ES-I3 (cell line): ENCODE results near the gene HNRNPLL.
A peak's percentile ranks its signal among the peaks of the same experiment; 100 is the strongest.
"Not testable (repeated sequence)": the region's sequence is repeated elsewhere in the genome, so short reads cannot be mapped to it uniquely, and the experiment has no call there.

Source experiments
- H3K36me3 ChIP-seq: 2 replicates; pipeline ENCODE4 v1.6.1; 2013; ENCODE audit warnings: mild to moderate bottlenecking, low read length, control low read depth, moderate library complexity; ENCODE audit not compliant: insufficient read depth
- H3K4me1 ChIP-seq: 2 replicates; pipeline ENCODE4 v1.6.1; 2013; ENCODE audit warnings: mild to moderate bottlenecking, control low read depth, low read length; ENCODE audit not compliant: insufficient read depth
- H3K9ac ChIP-seq: 2 replicates; pipeline ENCODE4 v1.6.1; 2013; ENCODE audit warnings: low read depth, mild to moderate bottlenecking, low read length, moderate library complexity
- H3K9me3 ChIP-seq: 2 replicates; pipeline ENCODE4 v1.6.1; 2013; ENCODE audit warnings: mild to moderate bottlenecking, low read length, moderate library complexity; ENCODE audit not compliant: control insufficient read depth, insufficient read depth

Gene HNRNPLL

DNA sequence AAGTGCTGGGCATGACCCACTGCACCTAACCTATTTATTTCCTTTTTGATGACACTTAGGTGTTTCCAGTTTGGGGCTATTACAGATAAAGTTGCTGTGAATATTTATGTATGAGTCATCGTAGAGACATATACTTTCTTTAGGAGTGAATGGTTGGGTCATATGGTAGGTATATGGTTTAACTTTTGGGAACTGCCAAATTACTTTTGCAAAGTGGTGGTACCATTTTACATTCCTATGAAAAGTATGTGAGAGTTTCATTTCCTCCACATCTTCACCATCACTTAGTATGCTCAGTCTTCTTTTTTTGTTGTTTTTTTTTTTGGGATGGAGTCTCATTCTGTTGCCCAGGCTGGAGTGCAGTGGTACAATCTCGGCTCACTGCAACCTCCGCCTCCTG, 56.1 kb downstream of the HNRNPLL start:
- H3K9me3 ChIP-seq, result no peaks in the 10 kb centered on the region
- H3K36me3 ChIP-seq, result no peaks in the 10 kb centered on the region
- no peak overlapping the region for H3K9ac ChIP-seq
- H3K4me1 ChIP-seq, result peaks cover 17% of the 10 kb centered on the region

DNA sequence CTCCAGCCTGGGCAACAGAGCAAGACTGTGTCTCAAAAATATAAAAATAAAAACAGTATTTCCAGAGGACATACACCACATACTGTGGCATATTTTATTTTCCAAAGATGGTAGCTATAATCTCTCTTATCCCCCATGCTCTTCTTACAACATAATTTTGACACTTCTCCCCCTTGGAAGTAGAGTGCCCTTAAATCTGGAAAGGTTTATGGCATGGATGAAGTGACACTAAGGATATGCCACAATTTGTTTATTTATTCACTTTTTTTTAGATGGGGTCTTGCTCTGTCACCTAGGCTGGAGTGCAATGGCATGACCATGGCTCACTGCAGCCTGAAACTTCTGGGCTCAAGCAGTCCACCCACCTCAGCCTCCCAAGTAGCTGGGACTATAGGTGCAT, 56.7 kb downstream of the HNRNPLL start:
- peaks cover 19% of the 10 kb centered on the region for H3K4me1 ChIP-seq
- no peaks in the 10 kb centered on the region for H3K36me3 ChIP-seq

DNA sequence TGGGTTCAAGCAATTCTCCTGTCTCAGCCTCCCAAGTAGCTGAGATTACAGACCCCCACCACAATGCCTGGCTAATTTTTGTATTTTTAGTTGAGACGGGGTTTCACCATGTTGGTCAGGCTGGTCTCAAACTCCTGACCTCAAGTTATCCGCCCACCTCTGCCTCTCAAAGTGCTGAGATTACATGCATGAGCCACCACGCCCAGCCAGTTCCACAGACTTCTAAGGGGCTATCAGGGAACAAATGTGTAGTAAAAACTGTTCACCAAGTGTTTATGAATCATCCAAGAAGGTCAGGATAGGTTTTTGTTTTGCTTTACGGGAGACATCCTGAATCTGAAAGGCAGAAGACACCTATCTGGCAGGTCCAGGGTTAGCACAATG, 60.5 kb downstream of the HNRNPLL start:
- H3K9ac ChIP-seq, H3K9me3 ChIP-seq: not testable (repeated sequence)

More for the DNA sequence above, 56.7 kb downstream of the HNRNPLL start:
- Histone ChIP-seq H3K9me3 (no peaks in the 10 kb centered on the region), H3K9ac (no peak overlapping the region)

DNA sequence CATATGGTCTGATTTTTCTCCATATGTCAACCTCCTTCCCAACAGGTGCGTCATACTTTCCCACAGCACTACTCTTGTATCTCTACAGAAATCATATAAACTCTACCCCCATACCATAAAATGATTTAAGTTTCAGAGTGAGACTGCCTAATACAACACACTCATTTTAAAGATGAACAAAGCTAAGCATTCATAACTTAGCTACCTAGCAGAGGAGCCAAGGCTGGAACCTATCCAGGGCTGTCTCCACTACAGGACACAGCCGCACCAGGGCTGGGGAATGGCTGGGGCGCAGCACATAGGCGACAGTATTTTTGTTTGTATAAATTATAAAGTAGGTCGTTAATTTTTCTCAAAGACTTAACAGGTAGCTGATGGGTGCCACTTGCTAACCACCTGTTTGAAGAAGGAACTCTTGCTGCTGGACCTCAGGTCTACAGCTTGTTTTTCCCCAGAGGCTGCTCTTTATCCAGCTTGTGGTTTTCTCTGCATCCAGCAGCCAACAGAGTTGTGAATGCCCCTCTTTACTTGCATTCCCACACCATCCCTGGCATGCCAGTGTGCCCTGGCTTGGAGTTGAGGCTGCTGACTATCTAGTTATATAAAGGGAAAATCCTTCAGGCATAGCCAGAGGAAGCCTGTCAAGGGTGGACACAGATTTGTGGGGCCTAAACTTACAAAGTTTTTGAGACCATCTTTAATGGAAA, 62.0 kb downstream of the HNRNPLL start:
- Histone ChIP-seq H3K36me3 (no peaks in the 10 kb centered on the region), H3K4me1 (peaks cover 19% of the 10 kb centered on the region), H3K9ac (no peak overlapping the region), H3K9me3 (no peaks in the 10 kb centered on the region)

More for the DNA sequence above, 60.5 kb downstream of the HNRNPLL start:
- H3K36me3 ChIP-seq, result not testable (repeated sequence)
- peaks cover 19% of the 10 kb centered on the region for H3K4me1 ChIP-seq

DNA sequence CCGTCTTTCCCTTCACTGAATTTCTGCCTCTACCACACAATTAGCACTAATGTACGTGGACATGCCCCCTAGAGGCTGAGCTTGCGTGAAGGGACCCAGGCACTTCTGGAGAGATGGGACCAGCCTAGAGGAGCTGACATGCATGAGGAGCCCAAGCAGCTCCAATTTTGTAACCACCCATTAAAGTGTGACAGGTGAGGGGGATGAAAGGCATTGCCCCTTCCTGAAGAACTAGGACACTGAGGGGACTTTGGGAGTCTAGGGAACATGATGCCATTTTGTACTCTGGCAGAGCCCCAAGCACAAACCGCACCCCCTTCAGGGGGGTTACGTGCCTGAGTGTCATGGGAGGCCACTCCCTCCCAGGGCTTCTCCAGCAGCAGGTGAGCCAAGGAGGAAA, 63.6 kb downstream of the HNRNPLL start:
- no peaks in the 10 kb centered on the region for H3K36me3 ChIP-seq
- no peak overlapping the region for H3K9ac ChIP-seq
- H3K9me3 ChIP-seq, result no peaks in the 10 kb centered on the region
- peaks cover 19% of the 10 kb centered on the region for H3K4me1 ChIP-seq

DNA sequence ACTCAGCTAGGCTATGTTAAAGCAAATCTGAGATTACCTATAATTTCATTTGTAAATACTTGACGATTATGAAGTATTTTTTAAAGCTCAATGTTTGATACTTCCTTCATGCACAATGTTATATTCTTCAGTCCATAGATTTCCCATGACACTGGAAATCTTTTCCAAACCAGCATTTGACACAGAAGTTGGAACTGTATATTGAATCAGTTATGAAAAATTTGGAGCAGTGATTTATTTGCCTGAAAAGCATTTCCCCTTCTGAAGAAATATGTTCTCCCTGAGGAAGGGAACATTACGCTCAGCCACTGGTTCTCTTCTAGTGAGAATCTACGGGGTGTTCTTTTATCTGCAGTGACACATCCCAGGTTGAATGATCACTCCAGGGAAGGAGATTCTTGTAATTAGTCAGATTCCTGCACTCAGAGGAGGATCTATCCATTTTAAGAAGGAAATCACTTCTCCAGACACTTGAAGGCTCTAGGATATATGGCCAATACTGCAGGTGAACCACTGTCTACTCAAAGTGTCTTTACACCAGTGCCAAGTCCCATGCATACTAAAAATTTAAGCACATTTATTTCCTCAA, 64.7 kb downstream of the HNRNPLL start:
- Histone ChIP-seq H3K9ac (no peak overlapping the region), H3K9me3 (no peaks in the 10 kb centered on the region), H3K36me3 (no peaks in the 10 kb centered on the region), H3K4me1 (peaks cover 13% of the 10 kb centered on the region)

DNA sequence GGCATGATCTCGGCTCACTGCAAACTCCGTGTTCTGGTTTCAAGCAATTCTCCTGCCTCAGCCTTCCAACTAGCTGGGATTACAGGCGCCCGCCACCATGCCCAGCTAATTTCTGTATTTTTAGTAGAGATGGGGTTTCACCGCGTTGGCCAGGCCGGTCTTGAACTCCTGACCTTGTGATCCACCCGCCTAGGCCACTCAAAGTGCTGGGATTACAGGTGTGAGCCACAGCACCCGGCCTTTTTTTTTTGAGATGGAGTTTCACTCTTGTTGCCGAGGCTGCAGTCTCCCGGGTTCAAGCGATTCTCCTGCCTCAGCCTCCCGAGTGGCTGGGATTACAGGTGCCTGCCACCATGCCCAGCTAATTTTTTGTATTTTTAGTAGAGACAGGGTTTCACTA, 65.4 kb downstream of the HNRNPLL start:
- not testable (repeated sequence) for H3K4me1 ChIP-seq, H3K9ac ChIP-seq, H3K36me3 ChIP-seq, H3K9me3 ChIP-seq

DNA sequence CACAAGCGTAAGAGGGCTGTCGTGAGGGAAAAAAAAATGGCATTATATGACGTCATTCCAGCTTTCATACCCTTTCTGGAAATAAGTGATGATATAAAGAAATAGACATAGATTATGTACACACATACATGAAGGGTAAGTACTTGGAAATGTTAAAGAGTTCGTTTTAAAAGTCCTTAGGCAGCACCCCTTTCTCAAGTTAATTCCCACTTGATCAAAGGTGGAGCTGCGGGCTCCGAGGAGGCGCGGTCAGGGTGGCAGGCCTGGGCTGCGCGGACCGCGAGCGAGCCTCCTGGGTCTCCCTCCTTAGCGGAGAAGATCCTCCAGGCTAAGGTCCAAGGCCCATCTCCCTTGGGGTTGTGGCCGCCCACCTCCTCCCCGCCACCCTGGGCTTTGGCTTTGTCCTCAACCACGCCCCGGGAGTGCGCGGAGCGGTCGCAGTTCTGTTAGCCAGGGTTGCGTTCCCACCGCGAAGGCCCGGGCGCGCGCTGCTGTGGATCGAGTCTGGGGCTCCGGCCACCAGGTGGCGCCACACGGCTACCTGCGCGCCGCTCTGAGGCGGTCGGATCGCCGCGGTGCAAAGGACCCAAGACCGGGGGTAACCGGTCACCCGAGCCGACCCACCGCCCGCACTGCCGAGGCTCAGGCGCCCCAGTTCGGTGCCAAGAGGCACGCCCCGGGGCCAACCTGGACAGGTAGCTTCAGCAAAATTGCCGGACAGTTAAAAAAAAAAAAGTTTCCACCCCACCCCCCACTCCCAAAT, 66.8 kb downstream of the HNRNPLL start:
- Histone ChIP-seq H3K4me1 (no peaks in the 10 kb centered on the region), H3K9me3 (no peaks in the 10 kb centered on the region), H3K36me3 (no peaks in the 10 kb centered on the region), H3K9ac (peak overlapping the region; percentile 77)

DNA sequence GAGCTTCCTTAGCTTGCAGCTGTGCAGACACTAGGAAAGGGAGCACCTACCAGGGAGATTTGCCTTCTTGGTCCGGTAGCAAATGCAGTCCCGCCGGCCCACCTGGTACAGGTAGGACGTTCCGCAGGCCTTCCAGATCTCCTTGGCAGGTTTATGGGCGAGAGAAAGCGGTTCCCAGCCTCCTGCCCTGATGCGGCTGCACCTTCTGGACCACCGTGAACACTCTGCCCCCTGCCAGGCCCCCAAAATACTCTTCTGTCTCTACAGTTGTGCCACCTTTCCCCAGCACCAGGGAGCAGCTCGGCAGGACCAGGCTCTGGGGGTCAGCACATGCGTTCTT, 67.4 kb downstream of the HNRNPLL start:
- Histone ChIP-seq H3K36me3 (no peaks in the 10 kb centered on the region), H3K9me3 (no peaks in the 10 kb centered on the region)

DNA sequence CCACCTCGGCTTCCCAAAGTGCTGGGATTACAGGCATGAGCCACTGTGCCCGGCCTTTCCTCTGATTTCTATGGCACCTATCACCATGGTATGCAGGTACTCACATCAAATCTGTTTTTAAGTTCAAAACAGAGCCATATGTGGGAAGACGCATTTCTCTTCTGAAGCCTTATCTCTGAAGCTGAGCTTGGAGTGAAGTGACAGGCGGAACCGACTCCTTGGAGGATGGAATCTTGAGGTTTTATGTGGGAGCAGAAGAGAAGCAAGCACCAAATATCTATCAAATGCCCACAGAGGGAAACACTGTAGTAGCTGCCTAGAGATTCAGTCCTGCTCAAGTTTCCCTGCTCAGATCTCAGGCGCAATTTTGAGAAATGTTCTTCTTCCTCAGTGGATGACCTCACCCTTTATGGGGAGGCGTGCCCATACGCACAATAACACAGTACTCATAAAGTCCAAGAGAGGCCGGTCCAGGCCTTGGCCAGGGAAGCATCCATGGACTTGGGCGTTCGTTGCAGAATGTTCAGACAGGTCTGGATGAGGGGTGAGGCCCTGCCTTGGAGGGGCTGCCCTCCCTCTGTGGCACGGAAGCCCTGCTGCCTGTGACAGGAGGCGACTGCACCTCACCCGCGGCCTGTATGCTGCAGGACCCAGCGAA, 67.9 kb downstream of the HNRNPLL start:
- Histone ChIP-seq H3K4me1 (no peaks in the 10 kb centered on the region), H3K9ac (no peak overlapping the region), H3K9me3 (no peaks in the 10 kb centered on the region), H3K36me3 (no peaks in the 10 kb centered on the region)

More for the DNA sequence above, 67.4 kb downstream of the HNRNPLL start:
- Histone ChIP-seq H3K9ac (no peak overlapping the region; the same call in 1 of the 2 replicates), H3K4me1 (no peaks in the 10 kb centered on the region)

DNA sequence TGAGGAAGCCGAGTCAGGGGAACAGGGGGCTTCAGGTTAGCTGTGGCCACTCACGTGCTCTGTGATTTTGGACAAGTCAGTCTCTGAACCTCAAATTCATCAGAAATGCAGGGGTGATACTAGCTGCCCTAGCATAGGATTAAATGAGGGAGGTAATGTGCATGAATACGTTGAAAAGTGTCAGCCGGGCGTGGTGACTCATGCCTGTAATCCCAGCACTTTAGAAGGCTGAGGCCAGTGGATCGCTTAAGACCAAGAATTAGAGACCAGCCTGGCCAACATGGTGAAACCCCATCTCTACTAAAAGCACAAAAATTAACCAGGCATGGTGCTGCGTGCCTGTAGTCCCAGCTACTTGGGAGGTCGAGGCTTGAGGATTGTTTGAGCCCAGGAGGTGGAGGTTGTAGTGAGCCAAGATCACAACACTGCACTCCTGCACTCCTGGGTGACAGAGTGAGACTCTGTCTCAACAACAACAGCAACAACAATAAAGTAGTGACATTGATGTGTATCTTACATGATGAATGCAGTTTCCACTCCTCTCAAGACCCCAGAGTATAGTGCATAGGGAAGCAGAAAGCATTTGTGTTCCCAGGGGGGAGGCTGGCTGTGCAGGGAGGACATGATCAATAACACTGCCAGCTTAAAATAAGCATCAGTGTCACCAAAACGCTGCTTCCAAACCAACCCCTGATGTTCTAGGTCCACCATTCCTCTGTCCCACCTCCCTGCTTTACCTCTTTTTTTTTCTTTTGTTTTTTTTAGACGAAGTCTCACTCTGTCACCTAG, 68.8 kb downstream of the HNRNPLL start:
- H3K4me1 ChIP-seq, result no peaks in the 10 kb centered on the region
- no peak overlapping the region for H3K9ac ChIP-seq
- no peaks in the 10 kb centered on the region for H3K36me3 ChIP-seq
- no peaks in the 10 kb centered on the region for H3K9me3 ChIP-seq

DNA sequence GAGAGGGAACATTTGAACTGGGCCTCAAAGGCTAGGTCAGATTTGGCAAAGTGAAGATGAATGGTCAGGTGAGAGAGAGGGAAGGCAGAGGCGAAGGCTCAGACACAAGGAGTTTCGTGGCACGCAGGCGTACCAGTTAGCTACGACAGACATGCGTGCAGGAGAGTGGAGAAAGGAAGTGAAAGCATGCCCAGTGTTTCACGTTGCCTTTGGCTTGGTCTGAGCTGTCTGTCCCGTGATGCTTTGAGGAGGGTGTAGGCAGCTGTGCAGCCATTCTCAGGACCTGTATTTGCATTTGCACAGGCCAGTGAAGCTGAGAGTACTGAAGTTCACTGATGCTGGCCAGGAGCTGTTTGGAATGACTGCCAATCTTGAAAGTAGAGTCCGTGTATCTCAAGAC, 69.5 kb downstream of the HNRNPLL start:
- H3K4me1 ChIP-seq, result no peaks in the 10 kb centered on the region
- no peaks in the 10 kb centered on the region for H3K36me3 ChIP-seq
- no peaks in the 10 kb centered on the region for H3K9me3 ChIP-seq
- H3K9ac ChIP-seq, result no peak overlapping the region

DNA sequence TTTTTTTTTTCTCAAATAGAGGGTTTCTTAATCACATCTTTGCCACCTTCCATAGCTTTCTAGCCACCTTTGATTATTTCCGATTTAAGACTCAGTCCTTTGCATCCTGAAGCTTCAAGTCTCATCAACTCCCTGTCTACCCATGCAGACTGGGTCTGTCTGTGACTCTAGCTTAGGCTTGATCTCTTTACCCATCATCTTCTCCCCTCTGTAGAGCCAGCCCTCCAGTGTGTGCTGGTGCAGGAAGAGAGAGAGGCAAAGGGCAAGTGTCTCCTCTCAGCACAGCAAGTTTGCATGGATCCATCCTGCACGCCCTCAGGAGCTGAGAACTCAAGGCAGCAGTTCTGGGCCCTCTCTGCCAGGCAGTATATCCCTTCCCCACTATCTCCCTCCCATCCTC, 70.4 kb downstream of the HNRNPLL start:
- no peaks in the 10 kb centered on the region for H3K4me1 ChIP-seq
- no peaks in the 10 kb centered on the region for H3K9me3 ChIP-seq
- H3K36me3 ChIP-seq, result no peaks in the 10 kb centered on the region
- H3K9ac ChIP-seq, result no peak overlapping the region

DNA sequence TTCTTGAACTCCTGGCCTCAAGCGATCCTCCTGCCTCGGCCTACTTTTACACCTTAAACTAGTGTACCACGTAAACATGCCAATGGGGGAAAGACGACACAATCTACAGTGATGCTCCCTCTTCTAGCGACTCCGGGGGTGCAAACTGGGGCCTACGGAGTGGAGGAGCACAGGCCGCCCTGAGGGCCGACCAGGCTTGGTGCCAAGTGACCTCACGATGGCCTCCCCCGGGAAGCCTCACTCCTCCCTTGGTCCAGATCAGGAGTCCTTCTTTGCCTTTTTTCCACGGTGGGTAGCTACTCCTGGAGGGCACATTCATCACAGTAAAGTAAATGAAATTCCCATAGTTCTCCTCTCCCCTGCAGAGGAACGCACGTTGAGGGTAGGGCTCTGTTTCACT, 73.5 kb downstream of the HNRNPLL start:
- no peaks in the 10 kb centered on the region for H3K9me3 ChIP-seq
- H3K9ac ChIP-seq, result no peak overlapping the region
- no peaks in the 10 kb centered on the region for H3K36me3 ChIP-seq
- no peaks in the 10 kb centered on the region for H3K4me1 ChIP-seq
